GM18867 (cell line): Measurements from ENCODE around the gene PRRT3.
"Not testable (repeated sequence)": the region's sequence is repeated elsewhere in the genome, so short reads cannot be mapped to it uniquely, and the experiment has no call there.

ENCODE experiments used
- ATAC-seq: cut with Tn5 transposase; IDR thresholded peaks from one replicate; pipeline ENCODE4 v1.9.1; 2021; ENCODE audit warnings: mild to moderate bottlenecking, moderate library complexity; ENCODE audit not compliant: unreplicated experiment

Gene PRRT3

DNA sequence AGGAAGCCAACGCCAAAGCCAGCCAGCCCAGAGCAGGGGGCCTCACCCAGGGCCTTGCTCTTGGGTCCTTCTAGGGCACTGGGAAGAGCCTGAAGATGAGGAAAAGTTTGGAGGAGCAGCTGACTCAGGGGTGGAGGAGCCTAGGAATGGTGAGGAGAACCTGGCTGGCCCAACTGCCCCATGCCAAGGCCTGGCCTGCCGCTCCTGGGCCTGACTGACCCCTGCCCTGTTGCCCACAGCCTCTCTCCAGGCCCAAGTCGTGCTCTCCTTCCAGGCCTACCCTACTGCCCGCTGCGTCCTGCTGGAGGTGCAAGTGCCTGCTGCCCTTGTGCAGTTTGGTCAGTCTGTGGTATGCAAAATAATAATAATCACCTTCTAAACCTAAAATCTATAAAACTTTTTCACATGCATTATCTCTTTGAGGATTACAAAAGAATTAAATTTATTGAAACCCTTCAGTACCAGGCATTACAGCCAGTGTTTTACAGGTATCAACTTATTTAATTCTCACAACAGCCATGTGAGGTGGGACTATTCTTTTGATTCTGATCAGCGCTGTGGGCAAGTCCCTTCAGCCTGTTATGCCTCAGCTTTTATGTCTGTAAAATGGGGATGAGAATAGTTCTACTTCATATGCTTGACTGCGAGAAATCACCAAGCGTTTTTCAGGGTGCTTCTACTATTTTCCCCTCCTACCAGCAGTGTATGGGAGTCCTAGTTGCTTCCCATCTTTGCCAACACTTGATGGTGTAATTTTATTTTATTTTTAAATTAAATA, 33.8 kb downstream of the PRRT3 start:
- no peak for ATAC-seq

DNA sequence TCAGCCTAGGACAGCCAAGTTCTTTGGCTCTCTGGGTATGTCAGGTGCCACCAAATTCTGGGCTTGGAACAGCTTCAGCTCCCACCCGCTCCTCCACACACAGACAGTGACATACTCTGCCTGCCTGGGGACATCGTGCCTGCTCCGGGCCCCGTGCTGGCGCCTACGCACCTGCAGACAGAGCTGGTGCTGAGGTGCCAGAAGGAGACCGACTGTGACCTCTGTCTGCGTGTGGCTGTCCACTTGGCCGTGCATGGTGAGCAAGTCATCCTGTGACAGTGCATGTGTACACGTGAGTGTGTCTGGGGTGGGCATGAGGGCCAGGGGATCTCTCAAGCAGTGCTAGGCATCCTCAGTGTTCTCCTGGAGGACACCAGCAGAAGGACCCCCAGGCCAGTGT, 34.4 kb downstream of the PRRT3 start:
- ATAC-seq = no peak

DNA sequence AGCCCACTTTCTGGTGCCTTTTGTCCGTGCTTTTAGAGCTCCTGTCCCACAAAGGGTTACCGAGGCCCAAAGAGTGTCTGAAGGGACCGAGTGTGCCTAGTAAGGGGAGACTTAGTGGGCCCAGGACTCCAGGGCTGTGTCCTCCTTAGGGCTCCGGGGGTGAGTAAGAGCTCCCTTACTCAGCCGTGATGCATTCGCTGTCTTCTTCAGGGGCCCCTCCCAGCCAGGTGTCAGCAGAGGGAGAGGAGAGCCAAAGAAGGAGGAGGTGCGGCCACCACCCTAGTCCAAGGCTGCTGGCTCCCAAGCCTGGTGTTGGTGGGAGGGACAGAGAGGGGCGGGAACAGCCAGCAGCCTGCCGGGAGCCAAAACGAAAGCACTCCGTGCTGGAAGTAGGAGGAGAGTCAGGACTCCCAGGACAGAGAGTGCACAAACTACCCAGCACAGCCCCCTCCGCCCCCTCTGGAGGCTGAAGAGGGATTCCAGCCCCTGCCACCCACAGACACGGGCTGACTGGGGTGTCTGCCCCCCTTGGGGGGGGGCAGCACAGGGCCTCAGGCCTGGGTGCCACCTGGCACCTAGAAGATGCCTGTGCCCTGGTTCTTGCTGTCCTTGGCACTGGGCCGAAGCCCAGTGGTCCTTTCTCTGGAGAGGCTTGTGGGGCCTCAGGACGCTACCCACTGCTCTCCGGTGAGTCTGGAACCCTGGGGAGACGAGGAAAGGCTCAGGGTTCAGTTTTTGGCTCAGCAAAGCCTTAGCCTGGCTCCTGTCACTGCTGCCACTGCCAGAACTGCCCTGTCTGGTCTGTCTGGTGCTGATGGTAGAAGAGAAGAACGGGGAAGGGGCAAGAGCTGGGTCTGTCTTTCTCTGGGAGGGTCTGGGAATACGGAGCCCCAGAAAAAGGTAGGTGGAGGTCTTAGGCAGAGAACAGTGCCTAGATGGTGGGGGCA, 35.2 kb downstream of the PRRT3 start, which contains the start of gene IL17RC:
IL17RC (plus strand) TSS at position 365 of the 947 bp plus-strand sequence; CDS start at position 583, 218 bp downstream.
- ATAC-seq = no peak

DNA sequence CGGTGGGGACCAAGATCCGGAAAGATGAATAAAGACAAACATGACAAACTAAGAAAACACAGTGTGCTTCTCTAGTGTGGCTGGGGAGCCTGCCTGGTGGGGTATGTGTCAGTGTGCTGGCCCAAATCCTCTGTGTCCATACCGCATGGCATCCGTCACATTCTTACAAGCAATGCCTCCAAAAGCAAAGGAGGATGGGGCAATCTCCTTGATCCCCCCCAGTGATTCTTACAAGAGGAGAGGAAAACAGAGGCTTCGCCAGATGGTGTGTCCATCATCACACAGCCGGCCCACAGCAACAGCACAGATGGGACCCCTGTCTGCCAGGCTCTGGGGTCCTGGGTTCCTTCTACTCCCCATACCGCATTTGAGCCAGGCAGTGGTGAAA, 35.9 kb downstream of the PRRT3 start:
- no peak for ATAC-seq

DNA sequence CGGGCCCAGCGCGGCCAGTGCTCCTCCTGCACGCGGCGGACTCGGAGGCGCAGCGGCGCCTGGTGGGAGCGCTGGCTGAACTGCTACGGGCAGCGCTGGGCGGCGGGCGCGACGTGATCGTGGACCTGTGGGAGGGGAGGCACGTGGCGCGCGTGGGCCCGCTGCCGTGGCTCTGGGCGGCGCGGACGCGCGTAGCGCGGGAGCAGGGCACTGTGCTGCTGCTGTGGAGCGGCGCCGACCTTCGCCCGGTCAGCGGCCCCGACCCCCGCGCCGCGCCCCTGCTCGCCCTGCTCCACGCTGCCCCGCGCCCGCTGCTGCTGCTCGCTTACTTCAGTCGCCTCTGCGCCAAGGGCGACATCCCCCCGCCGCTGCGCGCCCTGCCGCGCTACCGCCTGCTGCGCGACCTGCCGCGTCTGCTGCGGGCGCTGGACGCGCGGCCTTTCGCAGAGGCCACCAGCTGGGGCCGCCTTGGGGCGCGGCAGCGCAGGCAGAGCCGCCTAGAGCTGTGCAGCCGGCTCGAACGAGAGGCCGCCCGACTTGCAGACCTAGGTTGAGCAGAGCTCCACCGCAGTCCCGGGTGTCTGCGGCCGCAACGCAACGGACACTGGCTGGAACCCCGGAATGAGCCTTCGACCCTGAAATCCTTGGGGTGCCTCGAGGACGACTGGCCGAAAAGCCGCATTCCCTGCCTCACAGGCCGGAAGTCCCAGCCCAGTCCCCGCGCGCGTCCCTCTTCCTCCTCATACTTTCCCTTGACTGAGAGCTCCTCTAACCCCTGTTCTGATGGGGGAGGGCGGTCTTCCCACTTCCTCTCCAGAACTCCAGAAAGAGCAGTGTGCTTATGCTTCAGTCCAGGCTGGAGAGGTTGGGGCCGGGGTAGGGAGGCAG, 36.7 kb downstream of the PRRT3 start:
- no peak for ATAC-seq

DNA sequence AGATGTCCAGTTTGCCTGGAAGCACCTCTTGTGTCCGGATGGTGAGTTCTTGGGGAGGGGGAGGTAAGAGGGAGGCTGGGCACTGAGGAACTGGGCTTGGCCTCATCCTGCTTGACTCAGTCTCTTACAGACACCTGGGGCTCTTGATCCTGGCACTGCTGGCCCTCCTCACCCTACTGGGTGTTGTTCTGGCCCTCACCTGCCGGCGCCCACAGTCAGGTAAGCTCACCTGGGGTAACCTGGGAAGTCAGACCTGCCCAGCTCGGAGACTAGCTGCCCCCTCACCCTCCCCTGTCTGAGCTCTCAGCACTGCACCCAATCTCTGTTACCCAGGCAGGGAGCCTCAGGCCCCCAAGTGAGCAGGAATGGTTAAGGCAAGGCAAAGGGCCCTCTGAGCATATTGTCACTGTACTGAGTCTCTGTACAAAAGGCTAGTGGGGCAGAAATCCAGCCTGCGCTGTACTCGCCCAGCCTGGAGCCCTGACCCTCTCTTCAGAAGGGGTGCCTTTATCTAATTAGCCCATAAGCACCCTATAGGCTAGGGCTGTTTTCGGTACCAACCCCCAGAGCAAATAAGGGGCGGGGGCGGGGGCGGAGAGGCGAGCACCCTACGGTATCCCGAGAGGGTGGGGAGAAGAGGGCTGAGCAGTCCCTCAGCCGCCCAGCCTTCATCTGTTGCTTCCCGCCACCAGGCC, 37.5 kb downstream of the PRRT3 start:
- no peak for ATAC-seq

DNA sequence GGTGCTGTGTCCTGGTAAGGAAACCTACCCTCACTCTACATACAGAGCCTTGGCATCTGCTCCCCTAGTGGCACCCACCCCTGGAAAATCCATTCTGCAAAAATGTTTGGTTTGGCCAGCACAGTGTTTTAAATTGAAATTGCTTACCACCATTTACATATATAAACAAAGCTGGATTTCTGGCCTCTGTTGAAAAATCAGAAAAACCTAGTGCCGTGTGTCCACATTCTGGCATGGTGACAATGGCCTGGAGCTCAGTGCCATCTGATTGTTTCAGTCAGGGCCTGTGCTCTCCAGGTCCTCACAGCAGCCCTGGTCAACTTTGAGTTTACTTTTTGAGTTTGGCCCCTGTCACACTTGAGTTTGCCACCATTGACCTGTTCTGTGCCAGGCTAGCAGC, 38.2 kb downstream of the PRRT3 start:
- ATAC-seq = no peak

DNA sequence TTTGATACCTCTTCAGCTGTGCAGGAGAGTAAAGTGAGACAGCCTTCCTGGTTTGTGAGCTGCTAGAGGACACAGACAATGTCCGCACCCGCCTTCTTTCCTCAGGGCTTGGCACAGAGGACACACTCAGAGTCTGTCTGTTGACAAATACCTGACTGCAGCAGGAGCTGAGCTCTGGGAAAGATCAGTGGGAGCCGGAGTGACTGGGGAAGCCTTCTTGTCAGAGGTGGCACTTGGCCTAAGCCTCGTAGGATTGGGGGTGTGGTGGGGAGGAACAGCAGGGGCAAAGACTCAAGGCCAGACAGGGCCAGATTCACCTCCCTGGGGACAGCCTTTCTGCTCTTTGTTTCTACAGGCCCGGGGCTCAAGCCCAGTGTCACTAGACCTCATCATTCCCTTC, 38.6 kb downstream of the PRRT3 start:
- no peak for ATAC-seq

DNA sequence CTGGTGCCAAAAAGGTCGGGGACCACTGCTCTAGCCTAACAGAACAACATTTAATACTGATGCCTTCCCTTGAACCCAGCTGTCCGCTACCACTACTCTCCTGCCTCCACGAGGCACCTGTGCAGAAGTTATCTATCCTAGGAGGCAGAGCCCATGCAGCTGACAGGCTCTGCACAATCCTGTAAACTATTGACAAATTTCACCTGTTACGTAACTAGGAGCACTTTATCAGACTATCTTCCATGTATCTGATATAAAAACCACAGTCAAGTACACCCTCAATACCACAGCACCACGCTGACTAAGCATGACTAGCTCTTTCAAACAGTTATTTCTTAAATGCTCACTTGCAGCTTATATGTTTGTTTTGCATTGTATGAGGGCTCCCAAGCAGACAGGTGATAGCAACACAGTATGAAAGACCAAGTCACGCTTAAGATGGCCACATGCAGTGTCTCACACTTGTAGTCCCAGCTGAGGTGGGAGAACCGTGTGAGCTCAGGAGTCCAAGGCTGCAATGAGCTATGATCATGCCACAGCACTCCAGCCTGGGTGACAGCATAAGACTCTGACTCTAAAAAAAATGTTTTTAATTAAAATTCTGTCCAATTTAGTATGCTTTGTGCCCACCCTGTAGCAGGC, 39.8 kb downstream of the PRRT3 start:
- no peak for ATAC-seq

DNA sequence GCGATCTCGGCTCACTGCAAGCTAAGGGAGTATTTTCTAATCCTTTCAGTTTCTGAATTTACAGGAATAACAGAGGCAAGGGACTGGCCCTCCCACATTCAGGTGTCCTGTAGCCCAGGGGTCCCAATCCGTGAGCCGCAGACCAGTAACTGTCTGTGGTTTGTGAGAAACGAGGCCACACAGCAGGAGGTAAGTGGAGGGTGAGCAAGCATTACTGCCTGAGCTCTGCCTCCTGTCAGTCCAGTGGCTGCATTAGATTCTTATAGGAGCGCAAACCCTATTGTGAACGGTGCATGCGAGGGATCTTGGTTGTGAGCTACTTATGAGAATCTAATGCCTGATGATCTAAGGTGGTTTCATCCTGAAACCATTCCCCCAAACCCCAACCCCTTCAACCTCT, 40.3 kb downstream of the PRRT3 start:
- ATAC-seq = no peak

DNA sequence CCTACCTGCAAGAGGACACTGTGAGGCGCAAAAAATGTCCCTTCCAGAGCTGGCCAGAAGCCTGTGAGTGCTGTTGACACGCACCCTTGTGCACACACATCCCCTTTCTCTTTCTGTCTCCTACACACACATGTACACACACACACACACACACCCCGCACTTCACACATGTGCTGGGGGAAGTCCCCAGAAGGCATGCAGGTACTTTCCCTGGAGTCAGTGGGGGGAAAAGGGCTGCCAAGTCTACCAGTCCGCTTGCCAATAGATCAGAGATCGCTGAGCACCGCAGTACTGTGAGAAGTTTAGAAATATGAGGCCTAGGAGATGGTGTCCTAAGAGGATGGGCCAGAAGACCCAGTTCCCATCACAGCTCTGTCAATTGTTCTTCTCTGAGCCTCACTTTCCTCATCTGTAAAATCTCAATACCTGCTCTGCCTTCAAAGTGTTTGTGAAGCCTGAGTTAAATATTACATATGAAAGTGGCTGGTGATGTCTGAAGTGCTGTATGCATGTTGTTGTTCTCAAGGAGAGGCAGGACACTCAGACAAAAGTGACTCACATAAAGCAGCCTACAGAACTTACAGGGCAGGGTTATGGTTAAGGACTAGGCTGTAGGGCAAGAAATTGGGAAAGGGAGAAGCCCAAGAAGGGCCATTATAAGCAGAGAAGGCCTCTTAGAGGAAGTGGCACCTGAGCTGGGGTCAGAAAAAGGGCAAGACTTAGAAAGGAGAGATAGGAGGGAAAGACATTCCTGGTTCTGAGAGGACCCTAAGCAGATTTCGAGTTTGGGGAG, 42.8 kb downstream of the PRRT3 start:
- ATAC-seq = no peak

DNA sequence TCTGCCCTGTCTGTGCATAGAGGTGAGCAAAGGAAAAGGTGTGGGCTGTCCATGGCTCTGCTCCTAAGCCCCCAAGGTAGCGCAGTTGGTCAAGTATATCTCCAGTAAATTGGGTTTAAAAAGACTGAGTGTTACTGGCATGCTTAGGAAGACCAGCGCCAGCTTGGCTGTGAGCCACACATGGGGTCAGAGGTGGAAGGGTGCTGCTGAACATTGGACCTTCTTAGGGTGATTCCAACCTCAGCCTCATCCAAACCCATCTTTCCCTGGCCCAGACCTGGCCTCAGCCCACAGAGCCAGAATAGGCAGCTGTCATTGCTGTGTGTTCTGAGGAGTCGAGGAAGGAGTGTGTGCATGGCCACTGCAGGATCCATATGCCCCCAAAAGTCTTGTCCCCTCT, 43.9 kb downstream of the PRRT3 start:
- ATAC-seq = no peak

DNA sequence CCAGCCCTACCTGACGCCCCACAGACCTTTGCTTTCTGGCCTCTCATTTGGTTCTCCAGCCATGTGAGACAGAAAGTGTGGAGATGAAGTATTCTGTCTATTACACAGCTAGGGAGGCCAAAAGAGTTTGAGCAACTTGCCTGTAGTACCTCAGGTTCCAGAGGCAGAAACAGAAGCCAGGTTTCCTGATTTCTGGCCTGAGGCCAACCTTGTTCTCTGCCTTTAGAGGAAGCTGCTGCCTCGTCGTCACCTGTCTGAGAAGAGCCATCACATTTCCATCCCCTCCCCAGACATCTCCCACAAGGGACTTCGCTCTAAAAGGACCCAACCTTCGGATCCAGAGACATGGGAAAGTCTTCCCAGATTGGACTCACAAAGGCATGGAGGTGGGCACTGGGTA, 45.7 kb downstream of the PRRT3 start:
- no peak for ATAC-seq

DNA sequence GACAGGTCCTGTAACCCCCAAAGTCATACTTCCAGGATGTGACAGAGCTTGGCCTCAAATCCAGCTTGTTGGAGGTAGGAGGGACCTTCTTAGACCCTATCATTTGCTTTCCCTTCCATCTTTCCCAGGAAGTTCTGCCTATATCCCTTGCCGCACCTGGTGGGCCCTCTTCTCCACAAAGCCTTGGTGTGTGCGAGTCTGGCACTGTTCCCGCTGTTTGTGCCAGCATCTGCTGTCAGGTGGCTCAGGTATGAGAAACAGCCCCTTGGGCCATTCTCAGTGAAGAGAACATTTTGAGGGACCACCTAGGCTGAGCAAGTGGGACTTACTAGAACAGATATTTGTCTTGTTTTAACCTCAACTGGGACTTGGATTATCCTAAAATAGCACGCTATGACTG, 48.3 kb downstream of the PRRT3 start:
- ATAC-seq = no peak

DNA sequence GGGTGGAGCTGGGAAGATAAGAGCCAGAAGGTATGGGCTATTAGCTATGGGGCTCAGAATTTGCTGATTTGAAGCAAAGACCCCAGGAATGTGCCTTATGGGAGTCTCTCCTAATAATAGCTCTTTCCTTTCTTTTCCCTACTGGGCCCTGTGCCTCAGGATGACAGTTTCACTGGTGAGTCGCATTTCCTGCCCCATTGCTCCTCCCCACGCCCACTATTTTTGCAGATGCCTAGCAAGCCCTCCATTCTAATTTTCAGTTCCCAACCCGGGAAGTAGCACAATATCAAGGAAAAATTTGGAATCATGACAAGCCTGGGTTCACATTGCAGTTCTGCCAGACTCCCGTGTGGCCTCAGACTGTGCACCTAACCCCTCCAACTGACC, 49.0 kb downstream of the PRRT3 start:
- ATAC-seq = no peak

DNA sequence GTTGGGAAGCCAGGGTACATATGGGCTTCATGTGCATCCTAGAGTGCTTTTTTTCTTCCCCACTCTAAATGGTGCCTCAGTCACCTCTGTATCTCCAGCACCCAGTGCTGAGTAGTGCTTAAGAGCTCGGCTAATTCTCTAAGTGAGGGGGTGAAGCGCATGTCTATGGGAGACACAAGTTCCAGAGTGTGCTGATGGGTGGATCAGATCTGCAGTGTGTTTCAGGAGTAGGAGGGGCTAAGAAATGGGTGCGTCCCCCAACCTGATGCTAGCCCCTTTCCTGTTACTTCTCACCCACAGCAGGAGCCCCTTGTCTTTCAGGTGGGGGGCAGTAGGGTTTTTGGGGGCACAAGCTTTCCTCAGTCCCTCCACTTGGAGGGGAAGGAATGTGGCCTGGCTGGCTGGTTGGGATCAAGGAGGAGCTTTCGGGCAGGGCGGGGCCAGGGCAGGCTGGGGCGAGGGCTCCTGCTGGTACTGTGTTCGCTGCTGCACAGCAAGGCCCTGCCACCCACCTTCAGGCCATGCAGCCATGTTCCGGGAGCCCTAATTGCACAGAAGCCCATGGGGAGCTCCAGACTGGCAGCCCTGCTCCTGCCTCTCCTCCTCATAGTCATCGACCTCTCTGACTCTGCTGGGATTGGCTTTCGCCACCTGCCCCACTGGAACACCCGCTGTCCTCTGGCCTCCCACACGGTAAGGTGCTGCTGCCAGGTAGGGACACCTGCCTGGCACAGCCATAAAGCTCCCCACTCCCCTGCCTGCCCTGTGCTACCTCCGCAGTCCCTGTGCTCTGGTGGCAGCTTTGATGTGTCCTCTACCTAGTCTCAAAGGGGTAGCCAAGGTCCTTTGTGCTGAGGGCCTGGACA, 49.6 kb downstream of the PRRT3 start, which contains the start of gene IL17RE:
IL17RE (plus strand) TSS at position 477 of the 866 bp plus-strand sequence; CDS start at position 562, 85 bp downstream.
- no peak for ATAC-seq

DNA sequence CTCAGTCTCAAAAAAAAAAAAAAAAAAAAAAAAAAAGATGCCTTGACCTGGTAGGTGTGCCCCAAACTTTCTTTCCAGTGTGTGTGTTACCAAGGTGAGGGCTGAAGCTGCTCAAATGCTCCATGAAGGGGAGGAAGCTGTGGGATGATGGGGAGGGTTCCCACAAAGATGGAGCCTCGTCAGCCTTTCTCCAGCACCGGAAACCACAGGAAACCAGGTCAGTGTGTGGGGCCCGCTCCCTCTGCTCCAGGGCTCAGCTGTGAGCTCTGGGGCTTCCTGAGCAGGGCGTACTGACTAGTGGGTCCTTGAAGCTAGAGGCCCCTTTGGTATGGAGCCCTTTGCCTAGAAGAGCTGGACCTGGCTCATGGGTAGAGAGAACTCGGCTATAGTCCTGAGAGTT, 50.2 kb downstream of the PRRT3 start:
- no peak for ATAC-seq

DNA sequence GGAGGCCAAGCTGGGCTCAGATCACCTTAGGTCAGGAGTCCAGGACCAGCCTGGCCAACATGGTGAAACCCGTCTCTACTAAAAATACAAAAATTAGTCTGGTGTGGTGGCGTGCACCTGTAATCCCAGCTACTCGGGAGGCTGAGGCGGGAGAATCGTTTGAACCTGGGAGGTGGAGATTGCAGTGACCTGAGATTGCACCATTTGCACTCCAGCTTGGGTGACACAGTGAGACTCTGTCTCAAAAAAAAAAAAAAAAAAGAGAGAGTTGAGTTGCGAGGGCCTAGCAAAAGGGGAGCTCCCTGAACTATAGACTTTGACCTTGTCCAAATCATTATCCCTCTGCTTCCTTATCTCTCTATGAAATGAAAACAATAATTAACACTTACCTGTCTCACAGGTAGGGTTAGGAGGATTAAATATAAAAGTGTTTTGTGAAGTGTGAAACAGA, 51.2 kb downstream of the PRRT3 start:
- ATAC-seq = not testable (repeated sequence)
